Mucosa of descending colon (tissue), 3 donors: ENCODE results near the gene HTRA3. TPM values are rescaled to one million over a fixed set of nuclear protein-coding genes. Genes with fewer than 3 reads are reported as not detected.

ENCODE experiments used
- ATAC-seq: fragments of 200-7000 bp; cut with Tn5 transposase; one replicate; pipeline ENCODE4 v1.9.1; 2020; ENCODE audit warnings: mild to moderate bottlenecking, moderate library complexity
- DNase-seq, 3 donors: peaks; one replicate each; pipeline ENCODE4 v3.0.0-alpha.2; 2020
- H3K36me3 ChIP-seq: fragments of 200-600 bp; one replicate; pipeline ENCODE4 v1.8.0; 2021; ENCODE audit warnings: low read depth, mild to moderate bottlenecking
- H3K4me1 ChIP-seq: fragments of 200-600 bp; one replicate; pipeline ENCODE4 v1.8.0; 2021; ENCODE audit warnings: low read depth, mild to moderate bottlenecking
- H3K4me3 ChIP-seq: fragments of 200-600 bp; one replicate; pipeline ENCODE4 v1.8.0; 2021; ENCODE audit warnings: mild to moderate bottlenecking
- H3K9me3 ChIP-seq: fragments of 200-600 bp; one replicate; pipeline ENCODE4 v1.8.0; 2021; ENCODE audit warnings: mild to moderate bottlenecking
- CTCF ChIP-seq: fragments of 200-600 bp; IDR thresholded peaks from one replicate; pipeline ENCODE4 v1.8.0; 2022; ENCODE audit warnings: antibody characterized with exemption, mild to moderate bottlenecking
- intact Hi-C, 2 donors: fragments of 100-400 bp; cut with DNase I in 1 of 2; cut with micrococcal nuclease in 1 of 2; formaldehyde crosslinking; loops; one replicate each; pipeline versions ENCODE4 v1.11.0 to v1.11.1; 2022; cut with DNase I, micrococcal nuclease
- total RNA-seq, 3 donors: library from RNA; stranded (reverse); fragmentation: NEBNext Ultra II Directional in 2 of 3; extraction: Animal tissue kit (Norgen Biotek cat#: 25700) in 2 of 3; gene quantifications; one replicate each; pipeline versions ENCODE4 v1.2.1 to v1.2.4, GENCODE V29; 2021 to 2023
- donor health status: DM: no; HTN: no; CAD: no; lungs with moderate emphysema.
- donor health status: DM: no; HTN: no; CAD: no.
- donor health status: DM: no; HTN: yes; CAD: no.

HTRA3 gene
- total RNA-seq, 3 donors from 2014 or later = 2.5 to 18.5 (median 4.2) TPM

GRCh38 chr4:8252301-8253173 lies 17.0 kb upstream of the HTRA3 start:
- no peak for DNase-seq
- intact Hi-C loops = no loop called here
- no peaks in the 10 kb centered on the region for H3K9me3 ChIP-seq
- no peaks in the 10 kb centered on the region for H3K36me3 ChIP-seq
- no peaks in the 10 kb centered on the region for H3K4me1 ChIP-seq
- no peak for ATAC-seq
- no peak for TF ChIP-seq CTCF
- no peak overlapping the region for H3K4me3 ChIP-seq

GRCh38 chr4:8254076-8254475 lies 15.5 kb upstream of the HTRA3 start:
- ATAC-seq = no peak
- no peak for TF ChIP-seq CTCF
- H3K4me1 ChIP-seq = no peaks in the 10 kb centered on the region

GRCh38 chr4:8255698-8256441 lies 13.7 kb upstream of the HTRA3 start:
- DNase-seq (no peak), ATAC-seq (peak; percentile 31)
- Histone ChIP-seq H3K9me3 (no peaks in the 10 kb centered on the region), H3K36me3 (no peaks in the 10 kb centered on the region), H3K4me1 (no peaks in the 10 kb centered on the region), H3K4me3 (no peak overlapping the region)
- intact Hi-C loops = no loop called here
- no peak for TF ChIP-seq CTCF

More at GRCh38 chr4:8254076-8254475, 15.5 kb upstream of the HTRA3 start:
- Histone ChIP-seq H3K9me3 (no peaks in the 10 kb centered on the region), H3K36me3 (no peaks in the 10 kb centered on the region), H3K4me3 (no peak overlapping the region)
- intact Hi-C loops = no loop called here
- DNase-seq = no peak

GRCh38 chr4:8257854-8258253 lies 11.7 kb upstream of the HTRA3 start:
- Histone ChIP-seq H3K4me1 (no peaks in the 10 kb centered on the region), H3K9me3 (no peaks in the 10 kb centered on the region), H3K4me3 (no peak overlapping the region), H3K36me3 (no peaks in the 10 kb centered on the region)
- intact Hi-C loops = no loop called here
- TF ChIP-seq CTCF = no peak
- no peak for DNase-seq
- no peak for ATAC-seq

GRCh38 chr4:8258552-8259212 lies 10.9 kb upstream of the HTRA3 start:
- H3K4me3 ChIP-seq = no peak overlapping the region
- no peaks in the 10 kb centered on the region for H3K36me3 ChIP-seq
- H3K4me1 ChIP-seq = no peaks in the 10 kb centered on the region
- ATAC-seq (no peak), DNase-seq (no peak)
- intact Hi-C loops = no loop called here
- no peaks in the 10 kb centered on the region for H3K9me3 ChIP-seq
- TF ChIP-seq CTCF = no peak
